ENCODE results near the gene PER3.

Gene PER3

GRCh38 chr1:7783826-7784491, at the start of gene PER3:
TSS of gene PER3 (plus strand) at chr1:7784291. CDS start at chr1:7784878, 587 bp downstream.
- peak; percentile 98 for DNase-seq (ENCODE audit: low read depth, low spot score)

GRCh38 chr1:7738044-7738443, 46.0 kb upstream of the PER3 start:
- DNase-seq (ENCODE audit: low read depth, low spot score): no peak

GRCh38 chr1:7743346-7743745, 40.7 kb upstream of the PER3 start:
- no peak for DNase-seq (ENCODE audit: low read depth, low spot score)

GRCh38 chr1:7744882-7745281, 39.2 kb upstream of the PER3 start:
- no peak for DNase-seq (ENCODE audit: low read depth, low spot score)

GRCh38 chr1:7745783-7746182, 38.3 kb upstream of the PER3 start:
- DNase-seq (ENCODE audit: low read depth, low spot score): no peak

GRCh38 chr1:7747605-7748004, 36.5 kb upstream of the PER3 start:
- DNase-seq (ENCODE audit: low read depth, low spot score): no peak

- DNase-seq (ENCODE audit: low read depth, low spot score): no peak
Observed at GRCh38 chr1:7749126-7749525, 35.0 kb upstream of the PER3 start.

- no peak for DNase-seq (ENCODE audit: low read depth, low spot score)
Observed at GRCh38 chr1:7751174-7751573, 32.9 kb upstream of the PER3 start.

- DNase-seq (ENCODE audit: low read depth, low spot score): peak; percentile 62
Observed at GRCh38 chr1:7752512-7753417, 31.3 kb upstream of the PER3 start.

- no peak for DNase-seq (ENCODE audit: low read depth, low spot score)
Observed at GRCh38 chr1:7753641-7754040, 30.4 kb upstream of the PER3 start.

GRCh38 chr1:7754234-7754633, 29.9 kb upstream of the PER3 start:
- no peak for DNase-seq (ENCODE audit: low read depth, low spot score)

GRCh38 chr1:7755448-7755847, 28.6 kb upstream of the PER3 start:
- DNase-seq (ENCODE audit: low read depth, low spot score): no peak

- no peak for DNase-seq (ENCODE audit: low read depth, low spot score)
Observed at GRCh38 chr1:7760245-7760644, 23.8 kb upstream of the PER3 start.

- no peak for DNase-seq (ENCODE audit: low read depth, low spot score)
Observed at GRCh38 chr1:7761103-7761502, 23.0 kb upstream of the PER3 start.

GRCh38 chr1:7767176-7767575, 16.9 kb upstream of the PER3 start:
- no peak for DNase-seq (ENCODE audit: low read depth, low spot score)

GRCh38 chr1:7768583-7768982, 15.5 kb upstream of the PER3 start:
- no peak for DNase-seq (ENCODE audit: low read depth, low spot score)

GRCh38 chr1:7769673-7770412, 14.2 kb upstream of the PER3 start:
- DNase-seq (ENCODE audit: low read depth, low spot score): no peak

GRCh38 chr1:7770669-7770996, 13.5 kb upstream of the PER3 start:
- DNase-seq (ENCODE audit: low read depth, low spot score): no peak

- peak; percentile 69 for DNase-seq (ENCODE audit: low read depth, low spot score)
Observed at GRCh38 chr1:7770997-7771822, 12.9 kb upstream of the PER3 start, which contains the start of gene VAMP3. TSS of gene VAMP3 (plus strand) at chr1:7771296. CDS start at chr1:7771384, 88 bp downstream.

GRCh38 chr1:7771823-7772299, 12.2 kb upstream of the PER3 start:
- DNase-seq (ENCODE audit: low read depth, low spot score): no peak

- DNase-seq (ENCODE audit: low read depth, low spot score): no peak
Observed at GRCh38 chr1:7777591-7777990, 6.5 kb upstream of the PER3 start.
